Endothelial cell of umbilical vein (primary cell): ENCODE results near the gene GGA2. TPM values are rescaled to one million over a fixed set of nuclear protein-coding genes. Genes with fewer than 3 reads are reported as not detected.

Experiments
- BruUV-seq: library from RNA; stranded (reverse); fragments of 400-500 nt; replicated peaks from 2 replicates; lab custom pipeline; 2021; lab: Mats Ljungman, UMichigan
- CTCF ChIA-PET: fragments of 300-600, 350-600 bp; sonication (Branson Sonifier 250); formaldehyde crosslinking; loops from one replicate; lab custom pipeline; 2021; ENCODE audit warnings: antibody characterized with exemption, inconsistent platforms; lab: Charles Lee
- POLR2A ChIA-PET: fragments of 300-600, 350-600 bp; sonication (Branson Sonifier 250); formaldehyde crosslinking; loops from one replicate; lab custom pipeline; 2021; ENCODE audit warnings: antibody characterized with exemption, inconsistent platforms; lab: Charles Lee
- DNase-seq: peaks from one replicate; pipeline ENCODE4 v3.0.0-alpha.2; 2011; ENCODE audit warnings: low read depth, low spot score
- FAIRE-seq: peaks from 2 replicates; lab custom pipeline; 2011; peaks lifted over from hg19 to GRCh38; lab: Jason Lieb, UNC
- H2AFZ ChIP-seq: 2 replicates; pipeline ENCODE4 v1.6.0; 2012; ENCODE audit warnings: low read depth, low read length, control low read depth, inconsistent platforms
- H3K27ac ChIP-seq: 2 replicates; pipeline ENCODE4 v1.5.1; 2011; ENCODE audit warnings: low read depth, mild to moderate bottlenecking, control low read depth, low read length, moderate library complexity; ENCODE audit not compliant: insufficient read depth
- H3K27me3 ChIP-seq, 2 experiments: 2 replicates each; pipeline versions ENCODE4 v1.6.0 to v1.6.1; 2011; ENCODE audit warnings: low read length in 2 of 2, mixed read lengths in 1 of 2; ENCODE audit not compliant: control insufficient read depth in 2 of 2, insufficient read depth in 2 of 2
- H3K36me3 ChIP-seq, 2 experiments: 2 replicates in 1 of 2; 3 replicates in 1 of 2; pipeline ENCODE4 v1.5.1; 2011; ENCODE audit warnings: low read length in 2 of 2, mild to moderate bottlenecking in 1 of 2, moderate library complexity in 1 of 2; ENCODE audit not compliant: control insufficient read depth in 2 of 2, insufficient read depth in 2 of 2; ENCODE audit errors: extremely low read depth in 1 of 2
- H3K4me1 ChIP-seq: 3 replicates; pipeline ENCODE4 v1.5.1; 2011; ENCODE audit warnings: mild to moderate bottlenecking, low read length; ENCODE audit not compliant: control insufficient read depth, insufficient read depth; ENCODE audit errors: extremely low read depth
- H3K4me2 ChIP-seq: 2 replicates; pipeline ENCODE4 v1.6.1; 2011; ENCODE audit warnings: low read length, control low read depth, mixed read lengths; ENCODE audit not compliant: insufficient read depth
- H3K4me3 ChIP-seq, 3 experiments: fragments of 200-600 bp in 1 of 3; sonication (generic), shearing (Covaris generic) in 1 of 3; replicated peaks in 1 of 3; 2 replicates each; pipeline ENCODE4 v1.5.1; 2011 to 2016; ENCODE audit warnings: control low read depth in 3 of 3, low read length in 3 of 3, mild to moderate bottlenecking in 2 of 3, inconsistent platforms in 1 of 3, low read depth in 1 of 3, moderate library complexity in 1 of 3; ENCODE audit not compliant: insufficient read depth in 1 of 3
- H3K79me2 ChIP-seq: 2 replicates; pipeline ENCODE4 v1.6.0; 2012; ENCODE audit warnings: low read length, inconsistent platforms; ENCODE audit not compliant: control insufficient read depth, insufficient read depth
- H3K9ac ChIP-seq: replicated peaks from 2 replicates; pipeline ENCODE3; 2011; ENCODE audit warnings: low read length, control low read depth; ENCODE audit not compliant: insufficient read depth; ENCODE audit errors: extremely low read depth
- H3K9me1 ChIP-seq: replicated peaks from 3 replicates; pipeline ENCODE4 v1.6.0; 2011; ENCODE audit warnings: mild to moderate bottlenecking, low read length; ENCODE audit not compliant: control insufficient read depth, insufficient read depth; ENCODE audit errors: extremely low read depth
- H3K9me3 ChIP-seq: replicated peaks from 2 replicates; pipeline ENCODE4 v1.5.1; 2012; ENCODE audit warnings: low read length, inconsistent platforms; ENCODE audit not compliant: control insufficient read depth, insufficient read depth
- H4K20me1 ChIP-seq: replicated peaks from 2 replicates; pipeline ENCODE3; 2011; ENCODE audit warnings: mild to moderate bottlenecking, low read length; ENCODE audit not compliant: control insufficient read depth, insufficient read depth; ENCODE audit errors: extremely low read depth
- EZH2 ChIP-seq: IDR thresholded peaks from 2 replicates; pipeline ENCODE4 v1.6.1; 2012; ENCODE audit warnings: borderline replicate concordance, low read depth, mild to moderate bottlenecking, moderate library complexity, low read length, inconsistent platforms; ENCODE audit not compliant: severe bottlenecking
- FOS ChIP-seq: IDR thresholded peaks from 2 replicates; pipeline ENCODE4 v1.6.1; 2011; ENCODE audit warnings: mild to moderate bottlenecking, low read length, moderate library complexity, borderline replicate concordance; ENCODE audit not compliant: insufficient read depth
- GATA2 ChIP-seq: IDR thresholded peaks from 2 replicates; pipeline ENCODE4 v1.7.0; 2011; ENCODE audit warnings: low read depth, mild to moderate bottlenecking, moderate library complexity, mixed read lengths, low read length; ENCODE audit not compliant: insufficient read length, insufficient read depth
- JUN ChIP-seq: IDR thresholded peaks from 2 replicates; pipeline ENCODE4 v1.6.1; 2011; ENCODE audit warnings: borderline replicate concordance, low read depth; ENCODE audit not compliant: insufficient read length, insufficient read depth
- MYC ChIP-seq: IDR thresholded peaks from one replicate; pipeline ENCODE4 v1.6.1; 2011; ENCODE audit warnings: mild to moderate bottlenecking, low read depth, low read length
- POLR2AphosphoS5 ChIP-seq: IDR thresholded peaks from 2 replicates; pipeline ENCODE4 v1.6.1; 2012; ENCODE audit warnings: low read depth, mild to moderate bottlenecking, control low read depth, low read length, moderate library complexity; ENCODE audit not compliant: insufficient read depth
- dilution Hi-C: fragments of 300-500 bp; cut with MboI; formaldehyde crosslinking; loops from one replicate; pipeline ENCODE4 v1.15.0; 2019; ENCODE audit warnings: low sequenced_read_pairs; ENCODE audit not compliant: extremely low pct_ligation_motif_present
- intact Hi-C: fragments of 100-400 bp; cut with micrococcal nuclease; formaldehyde crosslinking; loops from one replicate; pipeline ENCODE4 v1.10.0; 2022
- polyA plus RNA-seq, 4 experiments: library from polyadenylated mRNA; depleted of rRNA in 3 of 4; stranded (reverse) in 3 of 4; unstranded in 1 of 4; fragments of >200 nt; gene quantifications; 2 replicates each; pipeline versions ENCODE4 v1.2.1 to v1.2.3, GENCODE V29; 2011 to 2012; ENCODE audit warnings: missing spikeins in 1 of 4
- total RNA-seq: library from RNA; stranded (reverse); gene quantifications from 2 replicates; pipeline ENCODE4 v1.2.3, GENCODE V29; 2021
- TF ChIP-seq, protein P1 (sequence below), 2 donors: IDR thresholded peaks; 1 replicate in 1 of 2; 2 replicates in 1 of 2; pipeline ENCODE4 v1.5.1; 2011; ENCODE audit warnings: low read length in 2 of 2, mild to moderate bottlenecking in 2 of 2, moderate library complexity in 2 of 2, control low read depth in 1 of 2, inconsistent platforms in 1 of 2, low read depth in 1 of 2; ENCODE audit not compliant: insufficient read depth in 1 of 2; ENCODE audit errors: extremely low read depth in 1 of 2
- TF ChIP-seq, protein P2 (sequence below): IDR thresholded peaks from 2 replicates; pipeline ENCODE4 v1.6.1; 2011; ENCODE audit not compliant: insufficient read depth, insufficient read length

Gene GGA2
- total and polyA plus RNA-seq, 2 donors (not counting 3 experiments of a cell fraction or from before 2014, with no cell fraction given) = 33.3 to 73.1 TPM

DNA sequence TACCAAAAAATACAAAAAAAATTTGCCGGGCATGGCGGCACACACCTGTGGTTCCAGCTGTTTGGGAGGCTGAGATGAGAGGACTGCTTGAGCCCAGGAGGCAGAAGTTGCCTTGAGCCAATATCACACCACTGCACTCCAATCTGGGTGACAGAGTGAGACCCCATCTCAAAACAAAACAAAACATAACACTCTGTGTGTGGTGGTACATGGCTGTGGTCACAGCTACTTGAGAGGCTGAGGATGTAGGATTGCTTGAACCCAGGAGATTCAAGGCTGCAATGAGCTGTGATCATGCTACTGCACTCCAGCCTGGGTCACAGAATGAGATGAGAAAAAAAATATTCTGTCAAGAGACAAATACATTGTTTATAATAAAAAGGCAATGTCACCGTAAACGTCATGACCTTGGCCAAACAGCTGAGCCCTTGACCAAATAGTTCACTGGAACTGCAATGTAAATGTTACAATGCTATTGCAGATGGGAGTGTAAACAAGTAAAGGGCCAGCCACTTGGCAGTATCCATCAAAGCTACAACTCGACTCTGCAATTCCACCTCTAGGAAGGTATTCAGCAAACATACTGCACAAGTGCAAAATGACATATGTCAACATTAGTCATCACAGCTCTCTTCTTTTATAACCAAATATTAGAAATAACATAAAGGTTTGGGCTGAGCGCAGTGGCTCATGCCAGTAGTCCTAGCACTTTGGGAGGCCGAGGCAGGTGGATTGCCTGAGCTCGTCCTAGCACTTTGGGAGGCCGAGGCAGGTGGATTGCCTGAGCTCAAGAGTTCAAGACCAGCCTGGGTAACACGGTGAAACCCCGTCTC lies 29.9 kb upstream of the GGA2 start:
- peaks cover 2% of the 10 kb centered on the region for H4K20me1 ChIP-seq
- FAIRE-seq (no peak), DNase-seq (no peak)
- intact Hi-C loops = no loop called here
- no peaks in the 10 kb centered on the region for H3K27me3 ChIP-seq
- no peak overlapping the region for H3K9ac ChIP-seq
- no peaks in the 10 kb centered on the region for H3K79me2 ChIP-seq
- H3K4me3 ChIP-seq = no peak overlapping the region
- ChIA-PET POLR2A (no interaction called here), CTCF (interaction anchor here (1.6 kb wide), 1 partner anchor 11 kb away, joined by 4 read pairs; no protein-coding TSS in a partner anchor)
- H3K4me1 ChIP-seq = no peaks in the 10 kb centered on the region
- TF ChIP-seq EZH2 (no peak), MYC (no peak), JUN (no peak), POLR2AphosphoS5 (no peak), GATA2 (no peak), FOS (no peak)
- TF ChIP-seq, protein P1, sequence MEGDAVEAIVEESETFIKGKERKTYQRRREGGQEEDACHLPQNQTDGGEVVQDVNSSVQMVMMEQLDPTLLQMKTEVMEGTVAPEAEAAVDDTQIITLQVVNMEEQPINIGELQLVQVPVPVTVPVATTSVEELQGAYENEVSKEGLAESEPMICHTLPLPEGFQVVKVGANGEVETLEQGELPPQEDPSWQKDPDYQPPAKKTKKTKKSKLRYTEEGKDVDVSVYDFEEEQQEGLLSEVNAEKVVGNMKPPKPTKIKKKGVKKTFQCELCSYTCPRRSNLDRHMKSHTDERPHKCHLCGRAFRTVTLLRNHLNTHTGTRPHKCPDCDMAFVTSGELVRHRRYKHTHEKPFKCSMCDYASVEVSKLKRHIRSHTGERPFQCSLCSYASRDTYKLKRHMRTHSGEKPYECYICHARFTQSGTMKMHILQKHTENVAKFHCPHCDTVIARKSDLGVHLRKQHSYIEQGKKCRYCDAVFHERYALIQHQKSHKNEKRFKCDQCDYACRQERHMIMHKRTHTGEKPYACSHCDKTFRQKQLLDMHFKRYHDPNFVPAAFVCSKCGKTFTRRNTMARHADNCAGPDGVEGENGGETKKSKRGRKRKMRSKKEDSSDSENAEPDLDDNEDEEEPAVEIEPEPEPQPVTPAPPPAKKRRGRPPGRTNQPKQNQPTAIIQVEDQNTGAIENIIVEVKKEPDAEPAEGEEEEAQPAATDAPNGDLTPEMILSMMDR (IDR thresholded peaks at IDR 0.05; ENCODE audit: extremely low read depth in 1 of 2, insufficient read depth in 1 of 2, low read depth in 1 of 2, low read length in 2 of 2) = no peak
- TF ChIP-seq, protein P2, sequence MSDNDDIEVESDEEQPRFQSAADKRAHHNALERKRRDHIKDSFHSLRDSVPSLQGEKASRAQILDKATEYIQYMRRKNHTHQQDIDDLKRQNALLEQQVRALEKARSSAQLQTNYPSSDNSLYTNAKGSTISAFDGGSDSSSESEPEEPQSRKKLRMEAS = no peak
- H3K4me2 ChIP-seq = no peak overlapping the region
- H2AFZ ChIP-seq = no peak overlapping the region
- peaks cover 2 to 7% of the 10 kb centered on the region in 2 experiments for H3K36me3 ChIP-seq
- no TSS peak for BruUV-seq
- H3K9me3 ChIP-seq = no peaks in the 10 kb centered on the region
- H3K27ac ChIP-seq = no peak overlapping the region
- no peaks in the 10 kb centered on the region for H3K9me1 ChIP-seq
- dilution Hi-C loops = no loop called here
